Activated naive CD8-positive, alpha-beta T cell treated with anti-CD3 and anti-CD28 coated beads, Interleukin-2, amount 50 U/mL, for 16 hours (primary cell): ENCODE measurements around the gene C9.
"Not testable (repeated sequence)": the region's sequence is repeated elsewhere in the genome, so short reads cannot be mapped to it uniquely, and the experiment has no call there.

ENCODE experiments used
- DNase-seq: peaks from one replicate; pipeline ENCODE4 v3.0.0-alpha.2; 2020; ENCODE audit warnings: low read depth, low spot score

C9 gene

DNA sequence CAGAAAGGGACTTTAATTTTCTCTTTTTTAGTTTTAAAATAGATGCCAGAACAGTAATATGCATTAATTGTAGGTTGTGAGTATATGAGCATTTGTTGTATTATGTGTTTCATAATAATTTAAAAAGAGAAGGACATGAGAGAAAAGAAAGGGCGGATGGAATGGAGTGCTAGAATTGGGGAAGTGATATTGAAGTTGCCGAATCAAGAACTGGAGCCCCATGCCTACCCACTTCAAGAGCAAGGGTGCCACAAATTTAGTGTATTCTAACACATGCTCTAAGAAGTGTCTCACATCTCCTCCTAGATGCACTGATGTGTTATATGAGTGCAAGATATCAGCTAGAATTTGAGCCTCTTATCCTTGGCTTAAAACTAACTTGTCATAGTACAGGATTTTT lies 101.3 kb downstream of the C9 start:
- no peak for DNase-seq

DNA sequence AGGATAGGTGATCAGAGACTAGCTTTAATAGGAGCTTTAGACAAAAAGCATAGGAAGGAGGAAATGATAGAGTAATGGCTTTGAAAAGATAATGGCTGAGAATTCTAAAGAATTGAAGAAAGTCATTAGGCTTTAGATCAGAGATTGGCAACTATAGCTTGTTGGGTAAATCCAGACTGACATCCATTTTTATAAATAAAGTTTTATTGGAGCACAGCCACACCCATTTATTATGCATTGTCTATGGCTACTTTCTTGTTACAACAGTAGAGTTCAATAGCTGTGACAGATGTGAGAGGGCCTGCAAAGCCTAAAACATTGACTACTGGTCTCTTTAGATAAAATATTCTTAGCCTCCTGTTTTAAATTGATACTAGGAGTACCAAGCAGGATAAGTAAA lies 104.2 kb downstream of the C9 start:
- DNase-seq, result no peak

DNA sequence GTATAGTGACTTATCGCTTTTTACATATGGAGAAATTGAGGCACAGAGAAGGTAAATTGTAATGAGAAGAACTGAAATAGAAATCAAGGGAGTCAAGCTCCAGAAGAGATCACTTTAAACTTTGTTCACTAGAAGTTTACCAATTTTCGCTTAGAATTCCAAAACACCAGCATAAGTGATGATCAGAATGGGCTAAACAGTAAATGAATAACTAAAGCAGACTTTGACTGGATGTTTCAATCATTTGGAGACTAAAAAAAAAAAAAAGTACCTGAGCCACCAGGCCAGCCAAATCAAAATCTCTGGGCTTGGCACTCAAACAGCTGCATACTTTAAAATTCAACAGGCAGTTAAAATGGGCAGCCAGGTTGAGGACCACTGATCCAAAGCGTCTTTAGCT lies 106.7 kb downstream of the C9 start:
- DNase-seq, result no peak

DNA sequence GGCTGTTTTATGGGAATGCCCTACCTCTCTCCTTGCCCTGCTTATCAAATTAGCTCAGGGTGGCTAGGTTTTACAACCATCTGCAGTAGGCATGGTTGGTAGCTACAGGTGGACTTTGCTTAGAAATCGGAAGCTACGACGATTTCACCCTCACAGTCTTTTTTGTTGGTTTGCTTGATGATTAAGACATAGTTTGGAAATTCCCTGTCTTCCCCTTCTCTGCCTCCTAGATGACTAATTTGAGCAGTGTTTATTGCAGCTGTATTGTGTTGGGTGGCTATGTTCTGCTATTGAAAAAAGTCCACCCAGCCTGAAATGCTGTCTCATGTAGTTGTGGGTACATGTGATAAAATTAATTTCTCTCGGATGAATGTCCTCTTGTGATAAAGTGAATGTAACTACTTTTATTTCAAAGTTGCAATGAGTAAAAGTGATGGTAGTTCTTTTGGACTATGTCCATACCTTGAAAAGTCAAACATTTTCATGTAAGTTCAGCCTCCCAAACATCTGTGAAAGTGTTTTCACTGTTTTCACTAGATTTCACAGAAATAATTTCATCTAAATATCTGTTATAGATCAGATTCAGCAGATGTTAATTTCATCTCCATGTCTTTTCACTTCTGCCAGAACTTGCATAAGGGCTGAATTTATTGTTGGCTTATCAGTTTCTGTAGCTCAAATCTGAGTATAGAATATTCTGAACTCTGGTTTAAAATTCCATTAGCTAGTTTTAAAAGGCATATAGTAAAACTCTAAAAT lies 107.6 kb downstream of the C9 start:
- no peak for DNase-seq

DNA sequence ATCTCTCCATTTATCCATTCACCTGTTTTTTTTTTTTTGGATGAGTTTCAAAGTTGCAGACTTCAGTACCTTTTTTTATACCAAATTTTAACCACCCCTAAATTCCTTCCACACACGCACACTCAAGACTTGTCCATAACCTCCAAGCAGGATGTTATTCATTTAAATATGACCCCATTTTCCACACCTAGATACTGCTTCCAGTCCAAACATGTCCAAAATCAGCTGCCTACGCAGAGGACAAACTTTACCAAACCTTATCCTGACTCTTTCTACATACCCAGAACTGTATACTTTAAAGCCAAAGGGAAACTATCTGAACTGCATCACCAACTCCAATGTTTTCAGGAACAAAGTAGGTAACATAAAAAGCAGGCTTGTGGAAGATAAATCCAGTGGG lies 108.9 kb downstream of the C9 start:
- no peak for DNase-seq

DNA sequence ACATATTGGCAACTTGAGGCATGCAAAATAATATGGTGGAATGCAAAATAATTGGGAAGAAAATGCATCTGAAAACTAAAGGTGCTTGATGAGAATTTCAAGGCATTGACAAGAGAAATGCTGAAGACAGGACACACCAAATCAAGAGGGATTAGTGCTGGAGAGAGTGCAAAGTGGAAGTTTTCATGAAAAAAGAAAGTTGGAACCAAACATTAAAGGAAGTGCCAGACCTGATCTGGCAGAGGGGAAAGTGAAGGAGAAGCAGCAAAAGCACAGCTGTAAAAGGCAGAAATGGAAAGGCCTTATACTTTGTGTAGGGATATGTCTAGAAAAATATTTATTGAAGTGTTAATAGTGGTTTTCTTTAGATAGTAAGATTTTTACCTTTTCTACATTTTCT lies 109.6 kb downstream of the C9 start:
- no peak for DNase-seq

DNA sequence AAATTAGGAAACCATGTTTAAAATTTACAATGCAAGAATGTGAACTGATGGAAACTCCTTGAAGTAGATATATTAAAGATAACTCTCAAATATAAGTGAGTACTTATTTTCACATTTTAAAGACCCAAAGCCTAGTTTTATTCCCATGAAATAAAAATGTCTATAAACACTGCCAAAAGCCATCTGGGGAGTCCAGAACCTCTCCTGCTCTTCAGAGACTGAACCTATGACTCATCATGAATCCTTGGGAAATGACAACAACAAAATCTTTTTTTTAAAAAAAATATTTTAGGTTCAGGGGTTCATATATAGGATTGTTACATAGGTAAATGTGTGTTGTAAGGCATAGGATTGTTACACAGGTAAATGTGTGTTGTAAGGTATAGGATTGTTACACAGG lies 111.1 kb downstream of the C9 start:
- DNase-seq, result no peak

DNA sequence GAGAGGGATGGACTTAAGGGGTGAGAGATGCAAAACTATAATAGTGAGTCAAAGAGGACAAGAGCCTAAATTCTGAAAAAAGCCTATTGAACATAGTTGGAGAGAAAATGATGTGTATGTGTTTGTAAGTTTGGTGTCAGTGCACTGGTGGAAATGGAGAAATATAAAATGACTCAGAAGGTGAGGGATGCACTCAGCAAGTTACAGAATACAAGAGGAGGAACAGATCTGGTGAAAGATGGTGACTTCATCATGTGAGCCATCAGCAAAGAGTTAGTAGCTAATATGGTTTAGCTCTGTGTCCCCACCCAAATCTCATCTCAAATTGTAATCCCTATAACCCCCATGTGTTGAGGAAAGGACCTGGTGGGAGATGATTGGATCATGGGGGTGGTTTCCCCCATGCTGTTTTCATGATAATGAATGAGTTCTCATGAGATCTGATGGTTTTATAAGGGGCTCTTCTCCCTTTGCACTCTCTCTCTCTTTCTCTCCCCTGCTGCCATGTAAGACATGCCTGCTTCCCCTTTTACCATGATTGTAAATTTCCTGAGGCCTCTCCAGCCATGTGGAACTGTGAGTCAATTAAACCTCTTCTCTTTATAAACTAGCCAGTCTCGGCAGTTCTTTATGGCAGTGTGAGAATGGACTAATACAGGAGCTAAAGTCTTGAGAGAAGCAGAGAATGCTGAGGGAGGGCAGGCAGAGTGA lies 114.6 kb downstream of the C9 start:
- no peak for DNase-seq

DNA sequence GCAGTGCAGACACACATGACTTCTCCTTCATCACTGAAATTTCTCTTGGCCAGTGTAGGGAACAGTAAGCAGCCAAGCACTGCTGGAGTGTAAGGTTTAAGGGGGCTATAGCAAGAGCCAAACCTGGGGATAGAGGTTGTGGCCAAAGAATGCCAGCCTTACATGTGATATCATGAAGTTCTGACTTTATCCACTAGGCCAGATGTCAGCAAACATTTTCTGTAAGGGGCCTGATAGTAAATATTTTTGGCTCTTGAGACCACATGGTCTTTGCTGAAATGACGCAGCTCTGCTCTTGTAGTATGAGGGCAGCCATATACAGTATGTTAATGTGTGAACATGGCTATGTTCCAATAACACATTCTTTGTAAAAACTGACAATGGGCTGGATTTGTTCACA lies 115.2 kb downstream of the C9 start:
- no peak for DNase-seq

DNA sequence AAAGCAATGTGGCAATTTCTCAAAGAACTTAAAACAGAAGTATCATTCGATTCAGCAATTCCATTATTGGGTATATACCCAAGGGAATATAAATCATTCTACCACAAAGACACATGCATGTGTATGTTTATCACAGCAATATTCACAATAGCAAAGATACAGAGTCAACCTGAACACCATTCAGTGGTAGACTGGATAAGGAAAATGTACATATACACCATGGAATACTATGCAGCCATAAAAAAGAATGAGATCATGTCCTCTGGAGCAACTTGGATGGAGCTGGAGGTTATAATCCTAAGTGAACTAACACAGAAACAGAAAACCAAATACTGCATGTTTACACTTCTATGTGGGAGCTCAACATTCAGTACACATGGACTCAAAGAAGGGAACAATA lies 123.5 kb downstream of the C9 start:
- no peak for DNase-seq

DNA sequence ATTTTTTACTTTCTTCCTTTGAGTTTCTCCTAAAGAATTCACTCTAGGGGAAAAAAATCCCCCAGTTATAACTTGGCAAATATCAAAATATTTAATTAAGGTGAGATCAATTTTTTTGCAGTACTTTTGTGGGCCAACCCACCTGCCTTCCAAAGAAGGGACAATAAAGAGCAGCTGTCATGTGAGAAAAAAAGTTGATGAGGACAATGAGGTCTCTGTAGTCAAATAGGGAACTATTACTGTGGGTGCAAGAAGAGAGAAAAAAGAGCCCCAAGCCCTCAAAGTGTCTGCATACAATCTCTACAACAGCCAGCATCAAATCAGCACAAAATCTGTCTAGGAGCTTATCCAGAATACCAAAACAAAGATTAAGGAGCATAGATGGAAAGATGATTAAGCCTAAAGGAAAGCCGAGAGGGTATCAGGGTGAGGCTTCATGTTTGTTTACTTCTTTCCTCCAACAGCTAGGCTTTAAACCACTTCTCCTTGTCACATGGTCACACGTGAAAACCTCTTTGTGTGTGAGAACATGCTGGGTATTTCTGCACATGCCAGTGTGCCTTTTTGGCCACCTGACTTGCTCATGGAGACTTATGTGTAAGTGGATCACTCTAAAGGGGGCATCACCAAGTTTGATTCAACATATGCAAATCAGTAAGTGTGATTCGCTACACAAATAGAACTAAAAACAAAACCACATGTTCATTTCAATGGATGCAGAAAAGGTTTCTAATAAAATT lies 125.8 kb downstream of the C9 start:
- DNase-seq, result no peak

DNA sequence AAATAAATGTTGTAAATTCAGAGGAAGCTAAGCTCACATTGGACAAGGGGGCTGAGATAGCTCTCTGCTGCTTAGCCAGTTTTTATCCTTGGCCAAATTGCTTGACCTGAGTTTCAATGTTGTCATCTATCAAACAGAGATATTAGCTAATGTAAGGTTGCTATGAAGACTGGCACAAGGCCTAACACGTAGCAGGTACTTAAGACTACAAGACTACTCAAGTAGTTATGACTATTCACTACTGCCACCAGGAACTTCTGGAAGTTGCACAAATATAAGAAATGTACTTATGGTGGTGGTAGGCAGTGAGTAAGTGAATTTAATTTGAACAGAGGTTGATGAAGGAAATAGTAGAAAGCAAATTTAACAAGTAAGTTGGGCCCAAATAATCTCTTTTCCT lies 127.6 kb downstream of the C9 start:
- DNase-seq, result no peak

DNA sequence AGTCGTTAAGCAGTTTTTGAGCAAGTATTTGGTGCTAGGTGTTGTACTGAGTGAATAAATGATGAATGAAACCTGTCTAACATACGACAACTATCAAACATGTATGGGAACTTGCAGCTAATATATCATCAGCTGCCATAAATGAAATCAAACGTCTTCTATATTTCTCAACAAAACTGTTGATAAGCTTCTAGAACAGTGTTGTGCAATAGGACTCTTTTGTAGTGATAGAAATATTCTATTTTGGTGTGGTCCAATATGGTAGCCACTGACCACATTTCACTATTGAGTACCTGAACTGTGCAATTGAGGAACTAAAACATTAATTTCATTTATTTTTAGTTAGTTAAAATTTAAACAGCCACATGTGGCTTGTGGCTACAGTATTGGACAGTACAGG lies 128.6 kb downstream of the C9 start:
- DNase-seq, result no peak

DNA sequence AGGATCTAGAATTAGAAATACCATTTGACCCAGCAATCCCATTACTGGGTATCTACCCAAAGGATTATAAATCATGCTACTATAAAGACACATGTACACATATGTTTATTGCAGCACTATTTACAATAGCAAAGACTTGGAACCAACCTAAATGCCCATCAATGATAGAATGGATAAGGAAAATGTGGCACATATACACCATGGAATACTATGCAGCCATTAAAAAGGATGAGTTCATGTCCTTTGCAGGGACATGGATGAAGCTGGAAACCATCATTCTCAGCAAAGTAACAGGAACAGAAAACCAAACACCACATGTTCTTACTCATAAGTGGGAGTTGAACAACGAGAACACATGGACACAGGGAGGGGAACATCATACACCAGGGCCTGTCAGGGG lies 129.8 kb downstream of the C9 start:
- DNase-seq, result not testable (repeated sequence)
